Testis (tissue), 5 donors: Measurements from ENCODE around the gene ARHGAP31. TPM values are rescaled to one million over a fixed set of nuclear protein-coding genes. Genes with fewer than 3 reads are reported as not detected.

ENCODE experiments used
- DNase-seq: peaks from one replicate; pipeline ENCODE4 v3.0.0-alpha.2; 2019
- H3K27ac ChIP-seq, 2 donors: fragments of 200-600 bp; sonication (generic); one replicate each; pipeline ENCODE4 v1.5.1; 2019
- H3K27me3 ChIP-seq: fragments of 200-600 bp; sonication (generic); one replicate; pipeline ENCODE4 v1.5.1; 2019
- H3K36me3 ChIP-seq: fragments of 200-600 bp; sonication (generic); one replicate; pipeline ENCODE4 v1.5.1; 2017; ENCODE audit warnings: low read depth; ENCODE audit errors: missing control alignments
- H3K4me1 ChIP-seq: fragments of 200-600 bp; sonication (generic); one replicate; pipeline ENCODE4 v1.5.1; 2019
- H3K4me3 ChIP-seq, 2 donors: fragments of 200-600 bp; sonication (generic); one replicate each; pipeline ENCODE4 v1.5.1; 2017 to 2019
- H3K9me3 ChIP-seq: fragments of 200-600 bp; sonication (generic); one replicate; pipeline ENCODE4 v1.5.1; 2017
- CTCF ChIP-seq, 3 experiments: fragments of 450-650 bp in 2 of 3; fragments of 200-600 bp in 1 of 3; sonication (generic) in 1 of 3; IDR thresholded peaks; one replicate each; pipeline ENCODE4 v1.5.1; 2016 to 2019; ENCODE audit warnings: antibody characterized with exemption in 3 of 3, mild to moderate bottlenecking in 2 of 3, moderate library complexity in 1 of 3
- POLR2A ChIP-seq: fragments of 450-650 bp; IDR thresholded peaks from one replicate; pipeline ENCODE4 v1.6.1; 2017; ENCODE audit warnings: antibody characterized with exemption, mild to moderate bottlenecking, moderate library complexity
- WGBS, 2 donors: methylation state at CpG; one replicate each; pipeline ENCODE4 v1.1.5; 2018; 5-methylcytosine and 5-hydroxymethylcytosine counted together
- intact Hi-C: fragments of 100-400 bp; cut with DNase I; formaldehyde crosslinking; loops from one replicate; pipeline ENCODE4 v1.15.1; 2023; ENCODE audit warnings: low total_unique reads
- long read RNA-seq, 2 donors: transcript quantifications; one replicate each; lab custom pipeline, GENCODE V29; 2026
- polyA plus RNA-seq: library from polyadenylated mRNA; stranded (reverse); fragments of 350-450 nt; fragmentation: Illumina TruSeq; extraction: RNeasy Lipid Tissue Mini Kit (QIAGEN cat#74804); gene quantifications from one replicate; pipeline ENCODE4 v1.2.3, GENCODE V29; 2014; ENCODE audit warnings: low read depth, low replicate concordance; ENCODE audit not compliant: insufficient read depth
- total RNA-seq, 2 donors: library from RNA; depleted of rRNA; stranded (reverse); fragments of >200 nt; gene quantifications; one replicate each; pipeline ENCODE4 v1.2.3, GENCODE V29; 2016

The ARHGAP31 gene
- total RNA-seq (1 to 10 TPM; 5.2 to 5.6 TPM), polyA plus RNA-seq (6.2 TPM)
- long read RNA-seq, donor 1 = 0 reads
- long read RNA-seq, donor 2 = 0 reads

GRCh38 chr3:119293871-119294695, at the start of gene ARHGAP31:
Gene ARHGAP31, plus strand, starts transcription at chr3:119294383. Its CDS starts 522 bp downstream, at chr3:119294905.
- H3K9me3 ChIP-seq = no peaks in the 10 kb centered on the region
- no peak for TF ChIP-seq CTCF (IDR thresholded peaks at IDR 0.05)
- no peak for TF ChIP-seq POLR2A
- intact Hi-C loops = no loop called here
- peak within 1 kb of the TSS; percentile 86 to 89 for H3K27ac ChIP-seq
- DNase-seq = peak; percentile 71
- H3K36me3 ChIP-seq = no peaks in the 10 kb centered on the region
- H3K27me3 ChIP-seq = no peaks in the 10 kb centered on the region
- peak within 1 kb of the TSS; percentile 64 to 76 for H3K4me3 ChIP-seq
- no peaks in the 10 kb centered on the region for H3K4me1 ChIP-seq
- 0% methylated on average over 42 to 48 of the region's 55 CpGs for WGBS, 2 donors

- Histone ChIP-seq H3K27ac (no peak overlapping the region), H3K9me3 (no peaks in the 10 kb centered on the region), H3K4me3 (no peak overlapping the region), H3K27me3 (no peaks in the 10 kb centered on the region), H3K36me3 (no peaks in the 10 kb centered on the region), H3K4me1 (no peaks in the 10 kb centered on the region)
- intact Hi-C loops = no loop called here
- no peak for DNase-seq
- 94 to 100% methylated on average over 1 to 2 of the region's 2 CpGs for WGBS, 2 donors
- TF ChIP-seq CTCF (IDR thresholded peaks at IDR 0.05) (no peak), POLR2A (no peak)
Observed at GRCh38 chr3:119245778-119246177, 48.4 kb upstream of the ARHGAP31 start.

GRCh38 chr3:119255214-119255613, 39.0 kb upstream of the ARHGAP31 start:
- H3K36me3 ChIP-seq = no peaks in the 10 kb centered on the region
- H3K27ac ChIP-seq = no peak overlapping the region
- intact Hi-C loops = no loop called here
- H3K9me3 ChIP-seq = no peaks in the 10 kb centered on the region
- TF ChIP-seq POLR2A (no peak), CTCF (IDR thresholded peaks at IDR 0.05) (no peak)
- no peaks in the 10 kb centered on the region for H3K27me3 ChIP-seq
- 86 to 93% methylated on average over 2 of the region's 2 CpGs for WGBS, 2 donors
- H3K4me1 ChIP-seq = no peaks in the 10 kb centered on the region
- DNase-seq = no peak
- no peak overlapping the region for H3K4me3 ChIP-seq

- no peaks in the 10 kb centered on the region for H3K4me1 ChIP-seq
- no peak for DNase-seq
- H3K36me3 ChIP-seq = no peaks in the 10 kb centered on the region
- no peaks in the 10 kb centered on the region for H3K27me3 ChIP-seq
- no peak overlapping the region for H3K27ac ChIP-seq
- WGBS, 2 donors = 88 to 94% methylated on average over 2 of the region's 2 CpGs
- H3K9me3 ChIP-seq = no peaks in the 10 kb centered on the region
- no peak overlapping the region for H3K4me3 ChIP-seq
- intact Hi-C loops = no loop called here
- TF ChIP-seq CTCF (IDR thresholded peaks at IDR 0.05) = no peak
Observed at GRCh38 chr3:119257111-119257510, 37.1 kb upstream of the ARHGAP31 start.
